Neutrophil (primary cell): ENCODE measurements around the gene AIFM3.
"Not testable (repeated sequence)": the region's sequence is repeated elsewhere in the genome, so short reads cannot be mapped to it uniquely, and the experiment has no call there.

Experiments
- H3K27ac ChIP-seq: fragments of 200-600 bp; sonication (generic); 2 replicates; pipeline ENCODE4 v1.5.1; 2016; ENCODE audit warnings: mild to moderate bottlenecking, moderate library complexity
- H3K27me3 ChIP-seq: fragments of 200-600 bp; sonication (generic); 2 replicates; pipeline ENCODE4 v1.6.0; 2016; ENCODE audit warnings: mild to moderate bottlenecking
- H3K36me3 ChIP-seq: fragments of 200-600 bp; sonication (generic); 2 replicates; pipeline ENCODE4 v1.5.1; 2017
- H3K4me1 ChIP-seq, 2 experiments: fragments of 200-600 bp in 1 of 2; sonication (generic) in 1 of 2; 1 replicate in 1 of 2; 2 replicates in 1 of 2; pipeline versions ENCODE4 v1.5.1 to v1.6.1; 2013 to 2016; ENCODE audit warnings: low read depth in 1 of 2, low read length in 1 of 2, mild to moderate bottlenecking in 1 of 2, moderate library complexity in 1 of 2; ENCODE audit not compliant: control insufficient read depth in 1 of 2, insufficient read depth in 1 of 2
- H3K4me3 ChIP-seq, 2 experiments: fragments of 200-600 bp in 1 of 2; sonication (generic) in 1 of 2; 1 replicate in 1 of 2; 2 replicates in 1 of 2; pipeline ENCODE4 v1.5.1; 2013 to 2016; ENCODE audit warnings: low read depth in 1 of 2, low read length in 1 of 2, mild to moderate bottlenecking in 1 of 2, moderate library complexity in 1 of 2
- H3K9me3 ChIP-seq: fragments of 200-600 bp; sonication (generic); 2 replicates; pipeline ENCODE4 v1.5.1; 2016
- TF ChIP-seq, protein P1 (sequence below): fragments of 200-600 bp; sonication (generic); IDR thresholded peaks from 2 replicates; pipeline ENCODE4 v1.5.1; 2016; ENCODE audit warnings: antibody characterized with exemption

AIFM3 gene

DNA sequence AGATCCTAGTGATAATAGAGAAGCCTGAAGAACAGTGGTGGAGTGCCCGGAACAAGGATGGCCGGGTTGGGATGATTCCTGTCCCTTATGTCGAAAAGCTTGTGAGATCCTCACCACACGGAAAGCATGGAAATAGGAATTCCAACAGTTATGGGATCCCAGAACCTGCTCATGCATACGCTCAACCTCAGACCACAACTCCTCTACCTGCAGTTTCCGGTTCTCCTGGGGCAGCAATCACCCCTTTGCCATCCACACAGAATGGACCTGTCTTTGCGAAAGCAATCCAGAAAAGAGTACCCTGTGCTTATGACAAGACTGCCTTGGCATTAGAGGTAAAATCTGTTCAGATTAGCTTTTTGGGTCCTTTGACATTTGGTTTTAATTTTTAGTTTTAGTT lies 33.1 kb upstream of the AIFM3 start:
- TF ChIP-seq, protein P1, sequence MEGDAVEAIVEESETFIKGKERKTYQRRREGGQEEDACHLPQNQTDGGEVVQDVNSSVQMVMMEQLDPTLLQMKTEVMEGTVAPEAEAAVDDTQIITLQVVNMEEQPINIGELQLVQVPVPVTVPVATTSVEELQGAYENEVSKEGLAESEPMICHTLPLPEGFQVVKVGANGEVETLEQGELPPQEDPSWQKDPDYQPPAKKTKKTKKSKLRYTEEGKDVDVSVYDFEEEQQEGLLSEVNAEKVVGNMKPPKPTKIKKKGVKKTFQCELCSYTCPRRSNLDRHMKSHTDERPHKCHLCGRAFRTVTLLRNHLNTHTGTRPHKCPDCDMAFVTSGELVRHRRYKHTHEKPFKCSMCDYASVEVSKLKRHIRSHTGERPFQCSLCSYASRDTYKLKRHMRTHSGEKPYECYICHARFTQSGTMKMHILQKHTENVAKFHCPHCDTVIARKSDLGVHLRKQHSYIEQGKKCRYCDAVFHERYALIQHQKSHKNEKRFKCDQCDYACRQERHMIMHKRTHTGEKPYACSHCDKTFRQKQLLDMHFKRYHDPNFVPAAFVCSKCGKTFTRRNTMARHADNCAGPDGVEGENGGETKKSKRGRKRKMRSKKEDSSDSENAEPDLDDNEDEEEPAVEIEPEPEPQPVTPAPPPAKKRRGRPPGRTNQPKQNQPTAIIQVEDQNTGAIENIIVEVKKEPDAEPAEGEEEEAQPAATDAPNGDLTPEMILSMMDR, result no peak
- peaks cover 0 to 6% of the 10 kb centered on the region in 2 experiments for H3K4me1 ChIP-seq
- no peaks in the 10 kb centered on the region for H3K9me3 ChIP-seq
- peaks cover 45% of the 10 kb centered on the region for H3K36me3 ChIP-seq
- H3K27me3 ChIP-seq, result no peaks in the 10 kb centered on the region
- H3K27ac ChIP-seq, result no peak overlapping the region
- H3K4me3 ChIP-seq, result no peak overlapping the region

DNA sequence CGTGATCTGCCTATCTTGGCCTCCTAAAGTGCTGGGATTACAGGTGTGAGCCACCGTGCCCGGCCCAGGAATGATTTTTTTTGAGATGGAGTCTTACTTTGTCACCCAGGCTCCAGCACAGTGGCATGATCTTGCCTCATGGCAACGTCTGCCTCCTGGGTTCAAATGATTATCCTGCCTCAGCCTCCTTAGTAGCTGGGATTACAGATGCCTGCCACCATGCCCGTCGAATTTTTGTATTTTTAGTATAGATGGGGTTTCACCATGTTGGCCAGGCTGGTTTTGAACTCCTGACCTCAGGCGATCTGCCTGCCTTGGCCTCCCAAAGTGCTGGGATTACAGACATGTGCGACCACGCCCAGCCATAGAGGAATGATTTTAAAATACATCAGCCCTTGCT lies 32.0 kb upstream of the AIFM3 start:
- peaks cover 45% of the 10 kb centered on the region for H3K36me3 ChIP-seq
- not testable (repeated sequence) for H3K9me3 ChIP-seq, H3K27me3 ChIP-seq, H3K4me3 ChIP-seq, H3K27ac ChIP-seq, H3K4me1 ChIP-seq

DNA sequence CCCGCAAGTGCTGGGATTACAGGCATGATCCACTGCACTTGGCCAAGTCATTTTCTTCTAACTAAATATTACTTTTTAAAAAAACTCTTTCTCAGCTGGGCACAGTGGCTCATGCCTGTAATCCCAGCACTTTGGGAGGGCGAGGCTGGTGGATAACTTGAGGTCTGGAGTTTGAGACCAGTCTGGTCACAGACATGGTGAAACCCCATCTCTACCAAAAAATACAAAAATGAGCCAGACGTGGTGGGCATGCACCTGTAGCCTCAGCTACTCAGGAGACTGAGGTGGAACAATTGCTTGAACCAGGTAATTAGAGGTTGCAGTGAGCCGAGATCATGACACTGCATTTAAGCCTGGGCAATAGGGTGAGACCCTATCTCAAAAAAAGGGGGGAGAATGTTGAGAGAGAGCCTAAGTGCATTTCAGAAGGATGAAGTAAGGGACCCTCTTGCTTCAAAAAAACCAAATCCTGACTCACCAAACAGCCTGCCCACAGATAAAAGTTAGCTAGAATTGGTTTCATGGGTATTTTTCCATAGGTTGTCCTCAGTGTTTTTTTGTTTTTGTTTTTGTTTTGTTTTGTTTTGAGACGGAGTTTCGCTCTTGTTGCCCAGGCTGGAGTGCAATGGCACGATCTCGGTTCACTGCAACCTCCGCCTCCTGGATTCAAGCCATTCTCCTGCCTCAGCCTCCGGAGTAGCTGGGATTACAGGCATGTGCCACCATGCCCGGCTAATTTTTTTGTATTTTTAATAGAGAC lies 31.1 kb upstream of the AIFM3 start:
- H3K36me3 ChIP-seq, result peaks cover 45% of the 10 kb centered on the region
- not testable (repeated sequence) for H3K4me1 ChIP-seq, H3K27ac ChIP-seq, H3K27me3 ChIP-seq, H3K9me3 ChIP-seq, H3K4me3 ChIP-seq

DNA sequence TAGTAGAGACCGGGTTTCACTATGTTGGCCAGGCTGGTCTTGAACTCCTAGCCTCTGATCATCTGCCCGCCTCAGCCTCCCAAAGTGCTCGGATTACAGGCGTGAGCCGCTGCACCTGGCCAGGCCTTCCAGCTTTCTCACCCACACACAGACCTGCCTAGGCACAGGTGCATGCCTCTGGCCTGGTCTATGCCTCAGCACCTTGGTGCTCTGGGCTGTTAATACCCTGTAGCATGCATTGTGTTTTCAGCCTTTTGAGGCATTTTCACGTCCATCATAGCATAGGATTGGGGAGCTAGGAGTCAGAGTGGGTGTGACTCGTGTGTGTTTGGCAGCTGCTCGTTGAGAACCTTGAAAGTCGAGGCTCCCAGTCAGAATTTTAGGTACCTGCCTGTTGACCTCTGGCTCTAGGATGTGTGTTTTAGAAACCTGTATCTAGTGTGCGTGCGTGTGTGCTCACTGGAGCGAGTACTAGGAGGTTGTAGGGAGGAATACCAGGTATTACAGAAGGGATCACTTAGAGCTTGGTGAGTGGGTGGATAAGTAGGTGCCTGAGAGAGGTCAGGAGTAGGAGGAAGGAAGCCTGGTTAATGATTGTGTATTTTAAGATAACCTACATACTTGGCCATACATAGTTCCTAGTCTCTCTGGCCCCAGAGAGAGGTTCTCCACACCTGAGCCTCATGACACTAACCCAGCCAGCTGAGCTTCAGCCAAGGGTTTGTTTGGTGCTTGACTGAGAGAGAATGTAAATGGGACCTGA lies 29.8 kb upstream of the AIFM3 start:
- TF ChIP-seq, protein P1, result no peak
- H3K36me3 ChIP-seq, result peaks cover 45% of the 10 kb centered on the region

DNA sequence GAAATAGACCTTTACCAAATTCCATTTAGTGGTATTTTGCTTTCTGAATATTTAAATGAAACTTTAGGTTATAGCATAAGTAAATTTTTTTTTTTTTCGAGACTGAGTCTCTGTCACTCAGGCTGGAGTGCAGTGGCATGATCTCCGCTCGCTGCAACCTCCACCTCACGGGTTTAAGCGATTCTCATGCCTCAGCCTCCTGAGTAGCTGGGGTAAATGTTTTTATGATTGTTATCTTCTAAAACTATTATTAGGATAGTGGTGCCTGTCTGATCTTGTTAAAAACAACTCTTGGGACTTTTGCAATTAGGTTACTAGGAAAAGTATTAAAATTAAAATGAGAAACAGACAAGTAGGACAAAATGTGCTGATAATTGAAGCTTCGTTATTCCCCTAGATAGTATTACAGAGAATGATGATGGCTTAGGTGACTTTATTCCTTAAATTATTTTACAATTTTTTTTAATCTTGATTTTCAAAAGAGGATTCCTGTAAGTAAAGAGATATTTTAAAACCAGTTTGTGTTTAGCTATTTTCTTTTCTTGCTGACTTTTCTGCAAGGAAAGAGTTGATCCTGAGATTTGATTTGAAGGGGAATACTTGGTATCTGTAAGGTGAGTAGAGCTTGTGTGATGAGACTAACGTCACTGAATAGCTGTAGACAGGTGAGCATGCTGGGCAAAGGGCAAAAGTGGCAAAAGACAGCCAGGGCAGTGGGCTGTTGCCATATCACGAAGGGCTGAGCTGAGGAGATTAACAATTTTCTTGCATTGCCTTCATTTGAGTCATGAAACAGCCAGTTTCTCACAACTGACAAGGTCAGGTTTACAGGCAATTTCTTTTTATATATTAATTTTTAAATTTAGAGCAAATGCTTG lies 29.0 kb upstream of the AIFM3 start:
- H3K9me3 ChIP-seq, result no peaks in the 10 kb centered on the region
- no peak overlapping the region for H3K4me3 ChIP-seq
- H3K36me3 ChIP-seq, result peaks cover 45% of the 10 kb centered on the region
- TF ChIP-seq, protein P1, result no peak
- H3K27ac ChIP-seq, result no peak overlapping the region
- no peaks in the 10 kb centered on the region for H3K27me3 ChIP-seq
- H3K4me1 ChIP-seq, result no peaks in the 10 kb centered on the region

More for the DNA sequence above, 29.8 kb upstream of the AIFM3 start:
- H3K27me3 ChIP-seq, result no peaks in the 10 kb centered on the region
- H3K27ac ChIP-seq, result peak overlapping the region; percentile 29
- H3K4me3 ChIP-seq, result no peak overlapping the region
- peaks cover 0 to 2% of the 10 kb centered on the region in 2 experiments for H3K4me1 ChIP-seq
- H3K9me3 ChIP-seq, result no peaks in the 10 kb centered on the region

DNA sequence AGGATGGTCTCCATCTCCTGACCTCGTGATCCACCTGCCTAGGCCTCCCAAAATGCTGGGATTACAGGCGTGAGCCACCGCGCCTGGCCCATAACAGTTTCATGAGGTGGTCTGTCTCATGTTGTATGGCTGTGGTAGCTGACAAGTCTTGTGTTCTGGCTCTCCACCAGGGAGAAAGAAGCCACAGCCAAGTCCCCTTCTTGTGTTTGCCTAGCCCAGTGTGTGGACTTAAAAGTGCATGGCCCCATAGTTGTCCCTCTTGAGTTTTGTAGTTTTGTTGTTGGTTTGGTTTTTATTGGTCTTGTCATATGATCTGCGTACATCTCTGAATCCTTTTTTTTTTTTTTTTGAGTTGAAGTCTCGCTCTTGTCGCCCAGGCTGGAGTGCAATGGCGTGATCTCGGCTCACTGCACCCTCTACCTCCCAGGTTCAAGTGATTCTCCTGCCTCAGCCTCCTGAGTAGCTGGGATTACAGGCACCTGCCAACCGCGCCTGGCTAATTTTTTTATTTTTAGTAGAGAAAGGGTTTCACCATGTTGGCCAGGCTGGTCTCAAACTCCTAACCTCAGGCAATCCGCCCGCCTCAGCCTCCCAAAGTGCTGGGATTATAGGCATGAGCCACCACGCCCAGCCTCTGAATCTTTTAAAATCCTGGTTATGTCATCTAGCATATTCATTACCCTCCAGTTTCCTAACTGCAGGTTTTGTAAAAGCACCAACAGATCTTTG lies 27.4 kb upstream of the AIFM3 start:
- H3K27ac ChIP-seq, H3K9me3 ChIP-seq, H3K4me1 ChIP-seq, H3K4me3 ChIP-seq, H3K27me3 ChIP-seq: not testable (repeated sequence)
- peaks cover 34% of the 10 kb centered on the region for H3K36me3 ChIP-seq
